ENCODE results near the gene FARP2. TPM values are rescaled to one million over a fixed set of nuclear protein-coding genes. Genes with fewer than 3 reads are reported as not detected.
A peak's percentile ranks its signal among the peaks of the same experiment; 100 is the strongest.
"Not testable (repeated sequence)": the region's sequence is repeated elsewhere in the genome, so short reads cannot be mapped to it uniquely, and the experiment has no call there.

Gene FARP2
- total and polyA plus RNA-seq, 9 donors, result 27.2 to 46.1 (median 33.6) TPM

DNA sequence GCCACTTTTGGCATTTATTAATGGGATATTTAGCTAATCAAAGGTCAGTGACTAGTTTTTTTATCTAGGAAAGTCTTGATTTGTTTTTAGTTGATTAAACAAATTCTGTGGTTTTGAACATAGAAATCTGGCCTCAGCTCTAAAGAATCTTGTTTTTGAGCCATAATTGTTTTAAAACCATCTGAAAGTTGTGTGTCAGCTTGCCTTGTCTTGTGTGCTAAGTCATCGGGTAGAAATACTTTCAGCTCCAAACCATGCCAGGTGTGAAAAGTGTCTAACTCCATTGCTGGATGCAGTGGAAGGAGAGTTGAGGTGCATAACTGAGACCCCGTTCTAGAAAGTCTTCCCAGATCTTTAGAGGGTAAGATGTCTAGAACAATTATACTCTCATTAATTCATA, 22.7 kb downstream of the FARP2 start:
- Histone ChIP-seq H3K27ac (ENCODE audit: low read length) (peak overlapping the region; percentile 71), H3K36me3 (ENCODE audit: control insufficient read depth, insufficient read depth, low read length) (peaks cover 15% of the 10 kb centered on the region), H3K9me3 (replicated peaks; ENCODE audit: control insufficient read depth, low read depth, low read length) (no peaks in the 10 kb centered on the region), H3K4me1 (ENCODE audit: control insufficient read depth, insufficient read depth, low read length) (peaks cover 15% of the 10 kb centered on the region), H3K27me3 (ENCODE audit: control insufficient read depth, insufficient read depth, low read length) (no peaks in the 10 kb centered on the region), H3K4me3 (ENCODE audit: low read length) (no peak overlapping the region)
- WGBS (ENCODE audit: insufficient coverage), result no CpG with 5 or more reads among the region's 2 CpGs
- no peak for DNase-seq

- 100% methylated on average over 4 of the region's 9 CpGs for WGBS (ENCODE audit: insufficient coverage)
- peaks cover 15% of the 10 kb centered on the region for H3K4me1 ChIP-seq (ENCODE audit: control insufficient read depth, insufficient read depth, low read length)
- peak; percentile 92 for DNase-seq
These were observed 23.7 kb downstream of the FARP2 start for GRCh38 chr2:241379481-241380480.

DNA sequence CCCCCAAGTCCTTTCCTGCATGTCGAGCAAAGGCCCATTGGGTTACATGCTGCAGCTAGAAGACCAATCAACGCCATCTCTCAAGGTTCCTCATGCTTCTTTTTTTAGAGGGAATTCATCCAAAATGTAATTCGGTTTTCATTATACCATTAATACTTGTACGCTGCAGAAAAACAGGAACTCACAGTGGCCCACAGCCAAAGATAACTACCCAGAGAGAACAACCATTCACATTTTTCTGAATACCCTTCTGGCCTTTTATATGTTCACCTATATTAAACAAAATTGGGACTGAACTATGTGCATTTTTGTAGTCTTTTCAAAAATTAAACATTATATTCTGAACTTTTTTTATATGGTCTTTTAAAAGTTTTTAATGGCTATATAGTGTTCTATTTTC, 25.8 kb downstream of the FARP2 start:
- peaks cover 23% of the 10 kb centered on the region for H3K4me1 ChIP-seq (ENCODE audit: control insufficient read depth, insufficient read depth, low read length)
- no peaks in the 10 kb centered on the region for H3K9me3 ChIP-seq (replicated peaks; ENCODE audit: control insufficient read depth, low read depth, low read length)
- peaks cover 4% of the 10 kb centered on the region for H3K36me3 ChIP-seq (ENCODE audit: control insufficient read depth, insufficient read depth, low read length)
- no peak for DNase-seq
- 20% methylated on average over 1 of the region's 4 CpGs for WGBS (ENCODE audit: insufficient coverage)
- H3K4me3 ChIP-seq (ENCODE audit: low read length), result no peak overlapping the region
- no peaks in the 10 kb centered on the region for H3K27me3 ChIP-seq (ENCODE audit: control insufficient read depth, insufficient read depth, low read length)
- no peak overlapping the region for H3K27ac ChIP-seq (ENCODE audit: low read length)

More at GRCh38 chr2:241379481-241380480, 23.7 kb downstream of the FARP2 start:
- Histone ChIP-seq H3K27me3 (ENCODE audit: control insufficient read depth, insufficient read depth, low read length) (no peaks in the 10 kb centered on the region), H3K9me3 (replicated peaks; ENCODE audit: control insufficient read depth, low read depth, low read length) (no peaks in the 10 kb centered on the region), H3K36me3 (ENCODE audit: control insufficient read depth, insufficient read depth, low read length) (peaks cover 8% of the 10 kb centered on the region), H3K4me3 (ENCODE audit: low read length) (no peak overlapping the region), H3K27ac (ENCODE audit: low read length) (peak overlapping the region; percentile 71)

DNA sequence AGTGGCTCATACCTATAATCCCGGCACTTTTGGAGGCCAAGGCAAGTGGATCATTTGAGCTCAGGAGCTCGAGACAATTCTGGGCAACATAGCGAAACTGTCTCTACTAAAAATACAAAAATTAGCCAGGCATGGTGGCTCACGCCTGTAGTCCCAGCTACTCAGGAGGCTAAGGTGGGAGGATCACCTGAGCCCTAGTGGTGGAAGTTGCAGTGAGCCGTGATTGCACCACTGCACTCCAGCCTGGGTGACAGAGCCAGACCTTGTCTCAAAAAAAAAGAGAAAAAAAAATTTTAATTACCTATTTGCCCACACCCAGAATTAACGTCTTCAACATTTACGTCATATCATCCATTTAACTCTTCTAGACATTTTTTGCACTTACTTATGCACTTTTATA, 29.4 kb downstream of the FARP2 start:
- no CpG with 5 or more reads among the region's 7 CpGs for WGBS (ENCODE audit: insufficient coverage)
- H3K4me3 ChIP-seq (ENCODE audit: low read length), result not testable (repeated sequence)

GRCh38 chr2:241386519-241386918, 30.4 kb downstream of the FARP2 start:
- Histone ChIP-seq H3K4me1 (ENCODE audit: control insufficient read depth, insufficient read depth, low read length) (peaks cover 10% of the 10 kb centered on the region), H3K36me3 (ENCODE audit: control insufficient read depth, insufficient read depth, low read length) (peaks cover 4% of the 10 kb centered on the region), H3K27me3 (ENCODE audit: control insufficient read depth, insufficient read depth, low read length) (no peaks in the 10 kb centered on the region), H3K4me3 (ENCODE audit: low read length) (no peak overlapping the region), H3K9me3 (replicated peaks; ENCODE audit: control insufficient read depth, low read depth, low read length) (no peaks in the 10 kb centered on the region), H3K27ac (ENCODE audit: low read length) (no peak overlapping the region)
- no CpG with 5 or more reads among the region's 6 CpGs for WGBS (ENCODE audit: insufficient coverage)
- peak; percentile 44 for DNase-seq

More for the DNA sequence above, 29.4 kb downstream of the FARP2 start:
- DNase-seq; H3K27ac ChIP-seq (ENCODE audit: low read length); H3K27me3 ChIP-seq (ENCODE audit: control insufficient read depth, insufficient read depth, low read length); H3K36me3 ChIP-seq (ENCODE audit: control insufficient read depth, insufficient read depth, low read length); H3K9me3 ChIP-seq (replicated peaks; ENCODE audit: control insufficient read depth, low read depth, low read length): not testable (repeated sequence)
- peaks cover 15% of the 10 kb centered on the region for H3K4me1 ChIP-seq (ENCODE audit: control insufficient read depth, insufficient read depth, low read length)

GRCh38 chr2:241389697-241390096, 33.6 kb downstream of the FARP2 start:
- H3K36me3 ChIP-seq (ENCODE audit: control insufficient read depth, insufficient read depth, low read length), result no peaks in the 10 kb centered on the region
- H3K9me3 ChIP-seq (replicated peaks; ENCODE audit: control insufficient read depth, low read depth, low read length), result no peaks in the 10 kb centered on the region
- H3K4me3 ChIP-seq (ENCODE audit: low read length), result no peak overlapping the region
- no peak overlapping the region for H3K27ac ChIP-seq (ENCODE audit: low read length)
- no peak for DNase-seq
- no CpG with 5 or more reads among the region's 2 CpGs for WGBS (ENCODE audit: insufficient coverage)
- H3K27me3 ChIP-seq (ENCODE audit: control insufficient read depth, insufficient read depth, low read length), result no peaks in the 10 kb centered on the region
- H3K4me1 ChIP-seq (ENCODE audit: control insufficient read depth, insufficient read depth, low read length), result peaks cover 10% of the 10 kb centered on the region

- peaks cover 2% of the 10 kb centered on the region for H3K36me3 ChIP-seq (ENCODE audit: control insufficient read depth, insufficient read depth, low read length)
- WGBS (ENCODE audit: insufficient coverage), result 100% methylated on average over 2 of the region's 9 CpGs
- no peak overlapping the region for H3K27ac ChIP-seq (ENCODE audit: low read length)
- no peak for DNase-seq
- H3K4me3 ChIP-seq (ENCODE audit: low read length), result no peak overlapping the region
- no peaks in the 10 kb centered on the region for H3K9me3 ChIP-seq (replicated peaks; ENCODE audit: control insufficient read depth, low read depth, low read length)
- H3K4me1 ChIP-seq (ENCODE audit: control insufficient read depth, insufficient read depth, low read length), result peaks cover 10% of the 10 kb centered on the region
- no peaks in the 10 kb centered on the region for H3K27me3 ChIP-seq (ENCODE audit: control insufficient read depth, insufficient read depth, low read length)
These were observed 34.5 kb downstream of the FARP2 start for GRCh38 chr2:241390301-241391206.

DNA sequence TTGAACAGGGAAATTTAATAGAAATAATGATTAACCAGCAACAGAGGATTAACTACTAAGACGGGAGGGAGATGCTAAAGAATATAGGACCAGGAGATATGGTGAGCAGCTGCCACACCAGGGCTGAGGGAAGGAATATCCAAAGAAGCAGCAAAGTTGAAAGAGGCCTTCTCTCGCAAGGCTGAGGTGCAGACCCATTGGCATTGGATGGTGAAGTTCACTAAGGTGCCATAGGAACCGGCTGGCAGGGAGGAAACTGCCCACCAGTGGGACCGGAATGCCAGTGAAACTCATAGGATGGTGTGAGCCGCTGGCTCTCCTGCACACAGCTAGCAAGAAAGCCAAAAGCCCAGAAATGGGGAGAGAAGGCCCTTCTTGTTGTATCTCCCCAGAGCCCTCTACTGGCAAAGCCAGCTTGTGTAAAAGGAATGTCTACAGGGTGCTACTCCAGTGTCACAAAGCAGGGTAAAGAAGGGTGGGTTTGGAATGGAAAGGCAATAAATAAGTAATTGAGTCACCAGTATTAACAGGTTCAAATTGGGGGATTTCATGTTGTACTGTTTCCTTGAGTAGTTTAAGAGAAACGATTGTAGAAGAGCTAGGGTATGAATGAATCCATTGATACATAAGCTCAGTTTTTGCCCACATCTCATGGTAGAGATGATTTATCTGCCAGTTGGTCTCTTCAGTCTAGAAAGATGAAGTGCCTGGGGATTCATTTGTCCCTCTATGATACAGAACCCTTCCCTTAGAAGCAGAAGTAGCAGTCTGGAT, 36.0 kb downstream of the FARP2 start:
- H3K27me3 ChIP-seq (ENCODE audit: control insufficient read depth, insufficient read depth, low read length), result no peaks in the 10 kb centered on the region
- no peak overlapping the region for H3K4me3 ChIP-seq (ENCODE audit: low read length)
- no peak overlapping the region for H3K27ac ChIP-seq (ENCODE audit: low read length)
- H3K36me3 ChIP-seq (ENCODE audit: control insufficient read depth, insufficient read depth, low read length), result peaks cover 2% of the 10 kb centered on the region
- no peak for DNase-seq
- H3K4me1 ChIP-seq (ENCODE audit: control insufficient read depth, insufficient read depth, low read length), result no peaks in the 10 kb centered on the region
- WGBS (ENCODE audit: insufficient coverage), result 88% methylated on average over 5 of the region's 6 CpGs
- no peaks in the 10 kb centered on the region for H3K9me3 ChIP-seq (replicated peaks; ENCODE audit: control insufficient read depth, low read depth, low read length)

GRCh38 chr2:241392753-241393152, 36.7 kb downstream of the FARP2 start:
- DNase-seq; H3K36me3 ChIP-seq (ENCODE audit: control insufficient read depth, insufficient read depth, low read length); H3K9me3 ChIP-seq (replicated peaks; ENCODE audit: control insufficient read depth, low read depth, low read length); H3K27ac ChIP-seq (ENCODE audit: low read length); H3K4me3 ChIP-seq (ENCODE audit: low read length); H3K4me1 ChIP-seq (ENCODE audit: control insufficient read depth, insufficient read depth, low read length); H3K27me3 ChIP-seq (ENCODE audit: control insufficient read depth, insufficient read depth, low read length): not testable (repeated sequence)
- no CpG with 5 or more reads among the region's 4 CpGs for WGBS (ENCODE audit: insufficient coverage)
